Glutamatergic neuron (in vitro differentiated cells): ENCODE results near the gene SYNE1. TPM values are rescaled to one million over a fixed set of nuclear protein-coding genes. Genes with fewer than 3 reads are reported as not detected.

ENCODE experiments used
- DNase-seq: peaks from one replicate; pipeline ENCODE4 v3.0.0; 2022
- H3K27ac Mint-ChIP-seq: one replicate; pipeline ENCODE4 v1.8.0; 2020; ENCODE audit warnings: mild to moderate bottlenecking, mixed read lengths, inconsistent platforms; ENCODE audit not compliant: unreplicated experiment
- H3K27me3 Mint-ChIP-seq: one replicate; pipeline ENCODE4 v1.8.0; 2020; ENCODE audit warnings: mild to moderate bottlenecking, moderate library complexity, mixed read lengths, inconsistent platforms; ENCODE audit not compliant: unreplicated experiment
- H3K36me3 Mint-ChIP-seq: one replicate; pipeline ENCODE4 v1.8.0; 2020; ENCODE audit warnings: mild to moderate bottlenecking, mixed read lengths, inconsistent platforms; ENCODE audit not compliant: unreplicated experiment
- H3K4me1 Mint-ChIP-seq: one replicate; pipeline ENCODE4 v1.8.0; 2020; ENCODE audit warnings: mild to moderate bottlenecking, low read depth, mixed read lengths, inconsistent platforms; ENCODE audit not compliant: unreplicated experiment
- H3K4me3 Mint-ChIP-seq: one replicate; pipeline ENCODE4 v1.8.0; 2020; ENCODE audit warnings: mild to moderate bottlenecking, mixed read lengths, inconsistent platforms; ENCODE audit not compliant: unreplicated experiment
- H3K9me3 Mint-ChIP-seq: one replicate; pipeline ENCODE4 v1.8.0; 2020; ENCODE audit warnings: mild to moderate bottlenecking, moderate library complexity, mixed read lengths, inconsistent platforms; ENCODE audit not compliant: unreplicated experiment
- total RNA-seq: library from RNA; stranded (reverse); fragmentation: NEBNext Ultra II Directional; extraction: Animal tissue kit (Norgen Biotek cat#: 25700); gene quantifications from one replicate; pipeline ENCODE4 v1.2.1, GENCODE V29; 2021; ENCODE audit not compliant: unreplicated experiment
- TF ChIP-seq, protein P1 (sequence below): fragments of 200-600 bp; sonication (generic); IDR thresholded peaks from one replicate; pipeline ENCODE4 v1.5.0; 2021; ENCODE audit not compliant: partially characterized antibody, unreplicated experiment

Gene SYNE1
- total RNA-seq, 1 donor from 2014 or later, result 23.4 TPM

- Mint-ChIP-seq H3K27ac (no peak overlapping the region), H3K4me3 (no peak overlapping the region), H3K4me1 (no peaks in the 10 kb centered on the region), H3K36me3 (no peaks in the 10 kb centered on the region), H3K9me3 (no peaks in the 10 kb centered on the region), H3K27me3 (peaks cover 3% of the 10 kb centered on the region)
- TF ChIP-seq, protein P1, sequence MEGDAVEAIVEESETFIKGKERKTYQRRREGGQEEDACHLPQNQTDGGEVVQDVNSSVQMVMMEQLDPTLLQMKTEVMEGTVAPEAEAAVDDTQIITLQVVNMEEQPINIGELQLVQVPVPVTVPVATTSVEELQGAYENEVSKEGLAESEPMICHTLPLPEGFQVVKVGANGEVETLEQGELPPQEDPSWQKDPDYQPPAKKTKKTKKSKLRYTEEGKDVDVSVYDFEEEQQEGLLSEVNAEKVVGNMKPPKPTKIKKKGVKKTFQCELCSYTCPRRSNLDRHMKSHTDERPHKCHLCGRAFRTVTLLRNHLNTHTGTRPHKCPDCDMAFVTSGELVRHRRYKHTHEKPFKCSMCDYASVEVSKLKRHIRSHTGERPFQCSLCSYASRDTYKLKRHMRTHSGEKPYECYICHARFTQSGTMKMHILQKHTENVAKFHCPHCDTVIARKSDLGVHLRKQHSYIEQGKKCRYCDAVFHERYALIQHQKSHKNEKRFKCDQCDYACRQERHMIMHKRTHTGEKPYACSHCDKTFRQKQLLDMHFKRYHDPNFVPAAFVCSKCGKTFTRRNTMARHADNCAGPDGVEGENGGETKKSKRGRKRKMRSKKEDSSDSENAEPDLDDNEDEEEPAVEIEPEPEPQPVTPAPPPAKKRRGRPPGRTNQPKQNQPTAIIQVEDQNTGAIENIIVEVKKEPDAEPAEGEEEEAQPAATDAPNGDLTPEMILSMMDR, result no peak
- DNase-seq, result no peak
These were observed 524.5 kb downstream of the SYNE1 start for GRCh38 chr6:152112491-152113261.

DNA sequence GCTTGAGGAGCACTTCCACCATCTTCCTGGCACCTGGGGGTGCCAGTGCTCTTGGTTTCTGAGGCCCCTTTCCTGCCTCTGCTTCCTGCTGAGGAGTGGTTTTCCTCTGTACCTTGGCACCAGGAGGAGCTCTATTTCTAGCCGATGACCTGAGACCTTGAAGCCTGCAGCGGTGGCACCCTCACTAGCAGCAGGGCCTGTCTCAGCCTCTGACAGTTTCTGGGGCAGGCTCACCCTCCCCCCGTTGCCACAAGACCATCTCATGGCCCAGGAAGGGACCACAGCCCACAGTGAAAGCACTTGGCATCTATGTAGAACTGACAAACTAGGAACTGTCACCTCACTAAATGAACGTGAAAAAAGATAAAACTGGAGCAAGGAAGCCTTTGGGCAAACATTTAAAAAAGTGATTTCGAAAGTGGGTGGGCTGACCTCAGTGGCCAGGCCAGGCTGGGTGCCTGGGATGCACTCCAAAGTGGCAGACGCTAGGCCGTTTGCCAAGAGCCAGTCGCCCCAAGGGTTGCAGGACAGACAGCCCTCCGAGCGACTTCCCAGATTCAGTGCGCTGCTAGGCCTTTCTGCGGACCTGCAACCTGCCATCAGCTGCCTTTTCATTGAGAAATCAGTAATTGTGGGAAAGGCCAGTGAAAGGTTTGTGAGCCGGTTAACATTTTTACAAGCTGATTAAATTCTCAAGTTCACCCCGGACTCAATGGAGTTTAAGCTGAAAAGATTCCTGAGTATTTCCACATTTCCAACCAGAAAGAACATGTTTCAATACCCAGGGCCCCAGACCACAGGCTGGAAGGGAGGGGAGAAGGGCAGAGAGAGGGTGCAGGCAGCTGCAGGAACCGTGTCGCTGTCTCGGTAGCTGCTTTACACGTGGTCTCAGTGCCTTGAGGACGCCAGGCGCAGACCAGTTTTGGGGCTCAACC is 526.0 kb downstream of the SYNE1 start:
- Mint-ChIP-seq H3K36me3 (no peaks in the 10 kb centered on the region), H3K4me3 (no peak overlapping the region), H3K9me3 (no peaks in the 10 kb centered on the region), H3K27me3 (peaks cover 3% of the 10 kb centered on the region), H3K27ac (no peak overlapping the region), H3K4me1 (no peaks in the 10 kb centered on the region)
- no peak for DNase-seq
- TF ChIP-seq, protein P1, result no peak

DNA sequence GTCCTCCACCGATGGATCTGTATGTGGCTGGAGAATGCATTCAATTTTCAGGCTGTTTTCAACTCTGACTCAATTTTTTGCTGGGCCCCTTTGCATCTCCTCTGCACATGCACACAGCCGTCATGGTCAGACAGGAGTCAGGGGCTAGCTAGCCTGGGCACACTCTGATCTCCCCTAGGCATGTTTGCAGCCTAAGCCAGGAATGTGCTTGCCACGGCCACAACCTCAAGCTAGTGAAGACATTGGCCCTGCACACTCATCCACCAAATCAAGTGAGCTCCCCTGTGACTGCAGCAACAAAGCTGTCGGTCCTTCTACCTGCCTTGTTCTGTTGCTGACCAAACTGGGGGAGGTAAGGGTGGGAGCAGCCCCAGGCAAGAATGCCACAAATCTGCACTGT is 529.2 kb downstream of the SYNE1 start:
- no peaks in the 10 kb centered on the region for H3K36me3 Mint-ChIP-seq
- H3K27ac Mint-ChIP-seq, result no peak overlapping the region
- H3K27me3 Mint-ChIP-seq, result peaks cover 5% of the 10 kb centered on the region
- no peak overlapping the region for H3K4me3 Mint-ChIP-seq
- no peaks in the 10 kb centered on the region for H3K9me3 Mint-ChIP-seq
- no peak for DNase-seq
- H3K4me1 Mint-ChIP-seq, result no peaks in the 10 kb centered on the region
- TF ChIP-seq, protein P1, result no peak

- peaks cover 2% of the 10 kb centered on the region for H3K27me3 Mint-ChIP-seq
- H3K36me3 Mint-ChIP-seq, result no peaks in the 10 kb centered on the region
- H3K4me1 Mint-ChIP-seq, result peaks cover 3% of the 10 kb centered on the region
- TF ChIP-seq, protein P1, result no peak
- H3K9me3 Mint-ChIP-seq, result no peaks in the 10 kb centered on the region
- DNase-seq, result no peak
- no peak overlapping the region for H3K4me3 Mint-ChIP-seq
- H3K27ac Mint-ChIP-seq, result no peak overlapping the region
These were observed 537.0 kb downstream of the SYNE1 start for GRCh38 chr6:152100183-152100618.
